ENCODE results near the gene MYO18A.
A peak's percentile ranks its signal among the peaks of the same experiment; 100 is the strongest.

GRCh38 chr17:29219378-29220047 lies 39.3 kb upstream of the MYO18A start:
- TF ChIP-seq, protein P1, sequence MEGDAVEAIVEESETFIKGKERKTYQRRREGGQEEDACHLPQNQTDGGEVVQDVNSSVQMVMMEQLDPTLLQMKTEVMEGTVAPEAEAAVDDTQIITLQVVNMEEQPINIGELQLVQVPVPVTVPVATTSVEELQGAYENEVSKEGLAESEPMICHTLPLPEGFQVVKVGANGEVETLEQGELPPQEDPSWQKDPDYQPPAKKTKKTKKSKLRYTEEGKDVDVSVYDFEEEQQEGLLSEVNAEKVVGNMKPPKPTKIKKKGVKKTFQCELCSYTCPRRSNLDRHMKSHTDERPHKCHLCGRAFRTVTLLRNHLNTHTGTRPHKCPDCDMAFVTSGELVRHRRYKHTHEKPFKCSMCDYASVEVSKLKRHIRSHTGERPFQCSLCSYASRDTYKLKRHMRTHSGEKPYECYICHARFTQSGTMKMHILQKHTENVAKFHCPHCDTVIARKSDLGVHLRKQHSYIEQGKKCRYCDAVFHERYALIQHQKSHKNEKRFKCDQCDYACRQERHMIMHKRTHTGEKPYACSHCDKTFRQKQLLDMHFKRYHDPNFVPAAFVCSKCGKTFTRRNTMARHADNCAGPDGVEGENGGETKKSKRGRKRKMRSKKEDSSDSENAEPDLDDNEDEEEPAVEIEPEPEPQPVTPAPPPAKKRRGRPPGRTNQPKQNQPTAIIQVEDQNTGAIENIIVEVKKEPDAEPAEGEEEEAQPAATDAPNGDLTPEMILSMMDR (IDR thresholded peaks at IDR 0.05): peak; percentile 88 to 97 (median 94)
- TF ChIP-seq POLR2A (IDR thresholded peaks at IDR 0.05): no peak
